Neural crest cell (in vitro differentiated cells): ENCODE results near the gene KLHL42. TPM values are rescaled to one million over a fixed set of nuclear protein-coding genes. Genes with fewer than 3 reads are reported as not detected.

Experiments used
- DNase-seq: peaks from one replicate; pipeline ENCODE4 v3.0.0; 2021; ENCODE audit warnings: low read depth, mixed read lengths, low spot score
- H3K27ac Mint-ChIP-seq: one replicate; pipeline ENCODE4 v1.8.0; 2021; ENCODE audit warnings: mild to moderate bottlenecking, mixed read lengths; ENCODE audit not compliant: unreplicated experiment
- H3K27me3 Mint-ChIP-seq: 2 replicates; pipeline ENCODE4 v1.8.0; 2021; ENCODE audit warnings: low read depth, mild to moderate bottlenecking, mixed read lengths
- H3K36me3 Mint-ChIP-seq: 2 replicates; pipeline ENCODE4 v1.8.0; 2021; ENCODE audit warnings: low read depth, mild to moderate bottlenecking, mixed read lengths
- H3K4me1 Mint-ChIP-seq: 2 replicates; pipeline ENCODE4 v1.8.0; 2021; ENCODE audit warnings: mixed read lengths
- H3K4me3 Mint-ChIP-seq: one replicate; pipeline ENCODE4 v1.8.0; 2021; ENCODE audit warnings: mild to moderate bottlenecking, mixed read lengths
- H3K9me3 Mint-ChIP-seq: 2 replicates; pipeline ENCODE4 v1.8.0; 2021; ENCODE audit warnings: mixed read lengths
- CTCF ChIP-seq: fragments of 200-600 bp; sonication (generic); conservative IDR thresholded peaks from 2 replicates; pipeline ENCODE4 v1.5.0; 2021; ENCODE audit warnings: antibody characterized with exemption, mild to moderate bottlenecking
- total RNA-seq: library from RNA; stranded (reverse); gene quantifications from 2 replicates; pipeline ENCODE4 v1.2.1, GENCODE V29; 2021

KLHL42 gene
- total RNA-seq, 1 donor from 2014 or later = 36.4 TPM

DNA sequence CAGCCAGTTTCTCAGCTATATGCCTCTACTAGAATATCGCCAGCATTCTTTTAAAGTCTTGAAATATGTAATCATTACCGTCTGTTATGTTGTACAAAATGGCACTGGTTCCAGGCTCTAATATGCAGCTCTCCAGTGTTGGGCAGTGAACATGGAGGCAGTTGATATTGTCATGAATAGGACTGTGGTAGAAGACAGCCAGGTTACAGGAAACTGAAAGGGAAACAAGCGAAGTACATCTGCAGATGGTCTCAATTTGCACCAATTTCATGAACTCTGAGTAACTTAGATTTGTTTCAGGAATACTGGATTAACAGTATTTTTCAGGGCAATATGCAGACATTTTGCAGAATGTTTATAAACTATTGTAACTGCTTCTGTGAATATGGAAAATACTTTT, 13.4 kb upstream of the KLHL42 start:
- no peak overlapping the region for H3K4me3 Mint-ChIP-seq
- no peaks in the 10 kb centered on the region for H3K4me1 Mint-ChIP-seq
- DNase-seq = no peak

GRCh38 chr12:27769142-27769673, 10.8 kb upstream of the KLHL42 start:
- Mint-ChIP-seq H3K4me3 (no peak overlapping the region), H3K36me3 (no peaks in the 10 kb centered on the region), H3K4me1 (no peaks in the 10 kb centered on the region), H3K27ac (no peak overlapping the region), H3K27me3 (no peaks in the 10 kb centered on the region), H3K9me3 (no peaks in the 10 kb centered on the region)
- no peak for DNase-seq
- TF ChIP-seq CTCF = no peak

More for the DNA sequence above, 13.4 kb upstream of the KLHL42 start:
- H3K9me3 Mint-ChIP-seq = no peaks in the 10 kb centered on the region
- no peak overlapping the region for H3K27ac Mint-ChIP-seq
- TF ChIP-seq CTCF = no peak
- H3K27me3 Mint-ChIP-seq = no peaks in the 10 kb centered on the region
- no peaks in the 10 kb centered on the region for H3K36me3 Mint-ChIP-seq

GRCh38 chr12:27771481-27772327, 8.3 kb upstream of the KLHL42 start:
- no peak overlapping the region for H3K27ac Mint-ChIP-seq
- DNase-seq = no peak
- no peaks in the 10 kb centered on the region for H3K4me1 Mint-ChIP-seq
- H3K36me3 Mint-ChIP-seq = no peaks in the 10 kb centered on the region
- no peak overlapping the region for H3K4me3 Mint-ChIP-seq
- H3K9me3 Mint-ChIP-seq = no peaks in the 10 kb centered on the region
- no peaks in the 10 kb centered on the region for H3K27me3 Mint-ChIP-seq
- TF ChIP-seq CTCF = no peak

- TF ChIP-seq CTCF = no peak
- DNase-seq = no peak
- Mint-ChIP-seq H3K9me3 (no peaks in the 10 kb centered on the region), H3K27ac (no peak overlapping the region), H3K4me1 (peaks cover 7% of the 10 kb centered on the region), H3K4me3 (no peak overlapping the region), H3K27me3 (no peaks in the 10 kb centered on the region), H3K36me3 (no peaks in the 10 kb centered on the region)
These were observed 7.5 kb upstream of the KLHL42 start for GRCh38 chr12:27772328-27773049.

GRCh38 chr12:27777141-27777540, 2.9 kb upstream of the KLHL42 start:
- Mint-ChIP-seq H3K27me3 (no peaks in the 10 kb centered on the region), H3K36me3 (no peaks in the 10 kb centered on the region), H3K4me1 (peaks cover 35% of the 10 kb centered on the region), H3K4me3 (peak overlapping the region; percentile 77), H3K9me3 (no peaks in the 10 kb centered on the region), H3K27ac (peak overlapping the region; percentile 9)
- no peak for TF ChIP-seq CTCF
- no peak for DNase-seq
